ENCODE results near the gene SPNS2. TPM values are rescaled to one million over a fixed set of nuclear protein-coding genes. Genes with fewer than 3 reads are reported as not detected.

Gene SPNS2
- total RNA-seq, 1 experiment from 2014 or later = 0.33 TPM

- no peak overlapping the region for H2AK5ac ChIP-seq (ENCODE audit: insufficient read length, low read length)
- no peaks in the 10 kb centered on the region for H4K20me1 ChIP-seq (ENCODE audit: control insufficient read depth, insufficient read depth, insufficient read length)
- H3K23ac ChIP-seq (ENCODE audit: insufficient read length, low read depth, low read length) = no peak overlapping the region
- no peak overlapping the region for H3K4ac ChIP-seq (ENCODE audit: low read depth, low read length)
- no peaks in the 10 kb centered on the region for H3K36me3 Mint-ChIP-seq (ENCODE audit: insufficient read depth in 1 of 3, low read depth in 3 of 3)
- H4K5ac ChIP-seq (ENCODE audit: insufficient read length, low read depth, low read length) = no peak overlapping the region
- no peak overlapping the region for H3K56ac ChIP-seq (ENCODE audit: insufficient read length, low read depth, low read length)
- no peak overlapping the region for H3K27ac ChIP-seq (ENCODE audit: insufficient read length, low read depth, low read length)
- peaks cover 7 to 20% of the 10 kb centered on the region in 2 experiments for H3K4me1 Mint-ChIP-seq
- H4K8ac ChIP-seq (replicated peaks; ENCODE audit: insufficient read length, low read depth, low read length) = no peak overlapping the region
- no peaks in the 10 kb centered on the region for H3K4me1 ChIP-seq (ENCODE audit: insufficient read depth, low read length)
- no peak for TF ChIP-seq CTCF (conservative IDR thresholded peaks at IDR 0.05)
- no peaks in the 10 kb centered on the region for H3K9me3 ChIP-seq (ENCODE audit: control insufficient read depth, low read depth, low read length)
- H3K27me3 Mint-ChIP-seq (ENCODE audit: low read depth) = peaks cover 24% of the 10 kb centered on the region
- H3K27me3 ChIP-seq (ENCODE audit: insufficient read depth, low read length) = no peaks in the 10 kb centered on the region
- no peak overlapping the region for H2BK120ac ChIP-seq (ENCODE audit: low read depth, low read length, poor library complexity, severe bottlenecking)
- DNase-seq = no peak
- no peak overlapping the region for H3K9ac ChIP-seq (ENCODE audit: extremely low read depth, insufficient read length, low read length)
- no peak overlapping the region for H3T11ph ChIP-seq (ENCODE audit: low read length)
- no peak overlapping the region for H4K91ac ChIP-seq (ENCODE audit: insufficient read length, low read depth, low read length)
- no peaks in the 10 kb centered on the region for H3K79me2 ChIP-seq (ENCODE audit: insufficient read depth, low read length)
- no CpG with 5 or more reads among the region's 11 CpGs for WGBS (ENCODE audit: extremely low coverage, insufficient read length, low lambda C conversion rate)
- H3K14ac ChIP-seq (ENCODE audit: insufficient read depth, low read length) = no peak overlapping the region
- no peak overlapping the region for H2AFZ ChIP-seq (ENCODE audit: low read length)
- H3K18ac ChIP-seq (ENCODE audit: insufficient read length, low read depth, low read length) = no peak overlapping the region
- H3K4me3 Mint-ChIP-seq = no peak overlapping the region
- no peak overlapping the region for H2BK5ac ChIP-seq (ENCODE audit: insufficient read length, low read length)
- no peaks in the 10 kb centered on the region; a peak in 1 of 5 replicates for H3K9me3 Mint-ChIP-seq
- H2BK20ac ChIP-seq (ENCODE audit: low read depth, low read length, poor library complexity, severe bottlenecking) = no peak overlapping the region
- no peak overlapping the region for H2BK15ac ChIP-seq (ENCODE audit: low read depth, low read length)
- H3K23me2 ChIP-seq (ENCODE audit: insufficient read length, low read depth, low read length, poor library complexity, severe bottlenecking) = no peaks in the 10 kb centered on the region
- no peak overlapping the region for H2BK12ac ChIP-seq (ENCODE audit: insufficient read length, low read depth, low read length)
- H3K4me2 ChIP-seq (ENCODE audit: insufficient read depth, insufficient read length, low read length) = no peak overlapping the region
- H3K27ac Mint-ChIP-seq = no peak overlapping the region
- no peaks in the 10 kb centered on the region for H3K79me1 ChIP-seq (ENCODE audit: insufficient read depth, low read depth, low read length, poor library complexity, severe bottlenecking)
These were observed 11.9 kb downstream of the SPNS2 start for GRCh38 chr17:4510618-4510941.
